OCI-LY7 (cell line): ENCODE measurements around the gene ALG8. TPM values are rescaled to one million over a fixed set of nuclear protein-coding genes. Genes with fewer than 3 reads are reported as not detected.

ENCODE experiments used
- BruUV-seq: library from RNA; stranded (reverse); fragments of 400-500 nt; replicated peaks from 2 replicates; lab custom pipeline; 2021; lab: Mats Ljungman, UMichigan
- CTCF ChIA-PET: fragments of 300-600 bp; sonication (Branson Sonifier 250); formaldehyde crosslinking; loops from one replicate; lab custom pipeline; 2022; ENCODE audit warnings: antibody characterized with exemption; ENCODE audit not compliant: unreplicated experiment; lab: Charles Lee
- POLR2A ChIA-PET: fragments of 300-600 bp; sonication (Branson Sonifier 250); formaldehyde crosslinking; loops from one replicate; lab custom pipeline; 2022; ENCODE audit warnings: antibody characterized with exemption; lab: Charles Lee
- DNase-seq: peaks from one replicate; pipeline ENCODE4 v3.0.0-alpha.2; 2015; ENCODE audit warnings: low spot score
- H2AFZ ChIP-seq: fragments of 200-600 bp; sonication (generic), shearing (Covaris generic); 2 replicates; pipeline ENCODE4 v1.6.1; 2014; ENCODE audit warnings: mild to moderate bottlenecking, antibody characterized with exemption, low read length, moderate library complexity
- H3K27ac ChIP-seq: fragments of 200-600 bp; sonication (generic); 2 replicates; pipeline ENCODE4 v1.5.1; 2014; ENCODE audit warnings: mixed run types, low read depth, mild to moderate bottlenecking, moderate library complexity, low read length, inconsistent platforms; ENCODE audit not compliant: poor library complexity, severe bottlenecking
- H3K36me3 ChIP-seq: fragments of 200-600 bp; sonication (generic); 2 replicates; pipeline ENCODE4 v1.6.1; 2014; ENCODE audit warnings: mild to moderate bottlenecking, antibody characterized with exemption, low read length, moderate library complexity, mixed read lengths; ENCODE audit not compliant: insufficient read depth
- H3K4me1 ChIP-seq: fragments of 200-600 bp; sonication (generic); 2 replicates; pipeline ENCODE4 v1.5.1; 2014; ENCODE audit warnings: mild to moderate bottlenecking, low read length; ENCODE audit not compliant: insufficient read depth, poor library complexity, severe bottlenecking
- H3K4me2 ChIP-seq: fragments of 200-600 bp; sonication (generic); 2 replicates; pipeline ENCODE4 v1.6.1; 2014; ENCODE audit warnings: mild to moderate bottlenecking, low read length
- H3K4me3 ChIP-seq: fragments of 200-600 bp; sonication (generic); 2 replicates; pipeline ENCODE4 v1.5.1; 2014; ENCODE audit warnings: mild to moderate bottlenecking, low read depth, low read length; ENCODE audit not compliant: poor library complexity, severe bottlenecking
- H3K79me2 ChIP-seq: fragments of 200-600 bp; sonication (generic); 2 replicates; pipeline ENCODE4 v1.6.1; 2016; ENCODE audit warnings: low read depth, mild to moderate bottlenecking, low read length, moderate library complexity, mixed read lengths; ENCODE audit not compliant: insufficient read depth
- H3K9me2 ChIP-seq: fragments of 200-600 bp; sonication (generic); 2 replicates; pipeline ENCODE4 v1.6.1; 2016; ENCODE audit warnings: mild to moderate bottlenecking, low read length, mixed read lengths; ENCODE audit not compliant: insufficient read depth
- H3K9me3 ChIP-seq: fragments of 200-600 bp; sonication (generic); 2 replicates; pipeline ENCODE4 v1.6.1; 2014; ENCODE audit warnings: mild to moderate bottlenecking, mixed run types, low read length, mixed read lengths
- H4K20me1 ChIP-seq: fragments of 200-600 bp; sonication (generic); 2 replicates; pipeline ENCODE4 v1.6.1; 2014; ENCODE audit warnings: mild to moderate bottlenecking, antibody characterized with exemption, low read length, moderate library complexity, mixed read lengths; ENCODE audit not compliant: insufficient read depth
- CTCF ChIP-seq: fragments of 200-600 bp; sonication (generic); conservative IDR thresholded peaks from 2 replicates; pipeline ENCODE4 v1.5.1; 2014; ENCODE audit warnings: mild to moderate bottlenecking, antibody characterized with exemption, low read length, moderate library complexity, mixed read lengths
- EZH2phosphoT487 ChIP-seq: fragments of 200-600 bp; sonication (generic); IDR thresholded peaks from 2 replicates; pipeline ENCODE4 v1.6.1; 2018; ENCODE audit warnings: low read depth, borderline replicate concordance, mild to moderate bottlenecking, mixed run types, antibody characterized with exemption, low read length, moderate library complexity, mixed read lengths
- intact Hi-C: fragments of 100-400 bp; cut with micrococcal nuclease; formaldehyde crosslinking; loops from one replicate; pipeline ENCODE4 v1.10.0; 2022; ENCODE audit not compliant: unreplicated experiment
- total RNA-seq, 2 experiments: library from RNA; depleted of rRNA in 1 of 2; stranded (reverse); fragments of >200 nt in 1 of 2; shearing (Covaris generic) in 1 of 2; gene quantifications; 2 replicates each; pipeline ENCODE4 v1.2.3, GENCODE V29; 2014 to 2022

ALG8 gene
- total RNA-seq, 2 experiments from 2014 or later, result 42.5 to 66.1 TPM

DNA sequence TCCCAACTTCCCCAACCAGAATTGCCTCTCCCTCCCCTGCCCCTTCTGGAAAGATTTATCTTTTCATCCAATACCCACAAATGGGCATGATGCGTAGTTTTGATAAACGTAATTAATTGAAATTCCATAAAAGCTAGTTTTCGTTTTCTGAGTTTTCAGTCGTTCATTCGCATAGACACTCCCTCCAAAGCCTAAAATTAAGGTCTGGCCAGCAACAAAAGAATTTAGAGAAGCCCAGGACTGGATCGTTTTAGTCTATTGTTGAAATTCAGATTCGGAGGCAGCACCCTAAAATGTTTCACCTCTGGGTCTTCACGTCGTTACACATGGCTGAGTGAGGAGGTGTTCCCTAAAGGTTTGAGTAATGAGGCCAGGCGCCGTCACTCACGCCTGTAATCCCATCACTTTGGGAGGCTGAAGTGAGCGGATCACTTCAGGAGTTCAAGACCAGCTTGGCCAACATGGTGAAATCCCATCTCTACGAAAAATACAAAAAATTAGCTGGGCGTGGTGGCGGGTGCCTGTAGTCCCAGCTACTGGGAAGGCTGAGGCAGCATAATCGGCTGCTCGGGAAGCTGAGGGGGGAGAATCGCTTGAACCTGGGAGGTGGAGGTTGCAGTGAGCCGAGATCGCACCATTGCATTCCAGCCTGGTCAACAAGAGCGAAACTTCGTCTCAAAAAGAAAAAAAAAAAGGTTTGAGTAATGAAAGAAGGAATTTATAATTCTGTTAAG lies 59.2 kb downstream of the ALG8 start:
- intact Hi-C loops, result no loop called here
- no peak for DNase-seq
- Histone ChIP-seq H3K9me3 (no peaks in the 10 kb centered on the region), H4K20me1 (no peaks in the 10 kb centered on the region), H3K79me2 (peaks cover 32% of the 10 kb centered on the region), H3K4me1 (peaks cover 10% of the 10 kb centered on the region), H3K4me3 (peak overlapping the region; percentile 83), H3K4me2 (peak overlapping the region; percentile 78), H3K27ac (no peak overlapping the region), H3K9me2 (no peaks in the 10 kb centered on the region), H3K36me3 (0 out of 2 replicates have a peak, but pooled peaks cover 5% of the 10 kb centered on the region), H2AFZ (peak overlapping the region; percentile 74; the same call in 1 of the 2 replicates)
- POLR2A ChIA-PET, result interaction anchor here (1.5 kb wide), 1 partner anchor 59 kb away, joined by 5 read pairs; the partner anchor contains the start of gene ALG8
- no TSS peak for BruUV-seq
- TF ChIP-seq EZH2phosphoT487 (no peak), CTCF (no peak)
- CTCF ChIA-PET, result no interaction called here

DNA sequence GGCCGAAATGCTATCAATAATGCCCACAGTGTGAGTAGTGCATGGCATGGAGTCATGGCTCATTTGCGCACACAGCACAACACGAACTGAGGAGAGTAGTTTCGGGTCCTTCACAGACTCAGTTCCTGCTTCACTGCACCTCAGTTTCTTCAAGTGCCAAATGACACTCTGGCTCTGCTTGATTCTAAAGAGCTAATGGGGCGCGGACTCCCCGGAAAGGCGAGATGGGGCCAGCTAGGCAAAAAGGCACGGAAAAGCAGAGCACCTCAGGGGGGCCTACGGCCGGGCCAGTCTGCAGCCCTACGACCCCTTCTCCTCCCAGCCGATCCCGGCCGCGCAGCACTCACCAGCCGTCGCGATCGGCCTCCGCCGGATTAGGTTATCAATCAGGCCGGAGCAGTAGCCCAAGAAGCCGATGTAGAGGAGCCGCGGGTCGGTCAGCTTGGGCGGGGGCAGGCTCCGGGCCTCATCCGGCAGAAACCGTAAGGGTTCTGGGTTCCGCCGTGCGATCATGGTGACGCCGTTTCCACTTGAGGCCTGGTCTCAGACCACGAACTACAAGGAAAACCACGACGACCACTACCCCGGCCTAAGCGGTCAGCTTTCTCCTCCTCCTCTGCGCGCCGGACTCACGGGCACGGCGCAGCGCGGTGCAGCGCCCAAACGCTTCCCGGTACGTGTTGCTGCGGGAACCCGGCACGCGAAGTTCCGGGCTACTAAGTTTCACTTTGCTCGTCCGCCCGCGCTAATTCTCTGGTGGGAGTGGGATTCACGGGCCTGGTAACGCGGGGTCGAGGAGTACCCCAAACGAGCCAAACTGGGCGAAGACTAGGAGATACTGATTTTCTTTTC lies 60.0 kb downstream of the ALG8 start, which contains the start of gene NDUFC2:
Gene NDUFC2 (minus strand): TSS at position 631 of the 852 bp plus-strand sequence. CDS start 118 bp downstream, at position 513.
- no peak within 1 kb of the TSS for H3K27ac ChIP-seq
- no peaks in the 10 kb centered on the region for H4K20me1 ChIP-seq
- H3K36me3 ChIP-seq, result 0 out of 2 replicates have a peak, but pooled peaks cover 5% of the 10 kb centered on the region
- intact Hi-C loops, result no loop called here
- H3K9me3 ChIP-seq, result no peaks in the 10 kb centered on the region
- ChIA-PET CTCF (interaction anchor here (1.0 kb wide), 1 partner anchor 84 kb away, joined by 3 read pairs; no protein-coding TSS in a partner anchor), POLR2A (interaction anchor here (1.5 kb wide), 1 partner anchor 60 kb away, joined by 5 read pairs; the partner anchor contains the start of gene ALG8)
- H3K79me2 ChIP-seq, result peaks cover 38% of the 10 kb centered on the region
- TSS peak; percentile 87 for BruUV-seq
- H3K4me1 ChIP-seq, result peaks cover 10% of the 10 kb centered on the region
- peak within 1 kb of the TSS; percentile 78 for H3K4me2 ChIP-seq
- H3K4me3 ChIP-seq, result peak within 1 kb of the TSS; percentile 83
- TF ChIP-seq EZH2phosphoT487, result no peak
- TF ChIP-seq CTCF, result no peak
- peak within 1 kb of the TSS; percentile 74; the same call in 1 of the 2 replicates for H2AFZ ChIP-seq
- peak; percentile 69 for DNase-seq
- H3K9me2 ChIP-seq, result no peaks in the 10 kb centered on the region
